ENCODE results near the gene HSD17B14. TPM values are rescaled to one million over a fixed set of nuclear protein-coding genes. Genes with fewer than 3 reads are reported as not detected.

HSD17B14 gene
- total RNA-seq, 4 donors from 2014 or later, result 0.83 to 9.0 (median 4.8) TPM; not detected in 1

- Histone ChIP-seq H3K27me3 (no peaks in the 10 kb centered on the region), H3K36me3 (no peaks in the 10 kb centered on the region), H3K27ac (peak overlapping the region in 2 of 4 donors; percentile 5 to 39), H3K4me1 (peaks cover 15 to 58% (median 33%) of the 10 kb centered on the region in 3 donors), H3K9me3 (no peaks in the 10 kb centered on the region), H3K4me3 (no peak overlapping the region)
- DNase-seq, result no peak
- intact Hi-C loops (cut with DNase I), result no loop called here
- 89% methylated on average over 3 to 5 of the region's 6 CpGs for WGBS, 2 donors
- TF ChIP-seq POLR2A (IDR thresholded peaks at IDR 0.05), result no peak
- no peak for TF ChIP-seq CTCF (IDR thresholded peaks at IDR 0.05)
Observed at GRCh38 chr19:48814895-48815294, 21.4 kb downstream of the HSD17B14 start.

GRCh38 chr19:48813123-48813913 lies 23.0 kb downstream of the HSD17B14 start:
- WGBS, 2 donors, result 88 to 89% methylated on average over 5 to 15 of the region's 21 CpGs
- peaks cover 15 to 54% (median 20%) of the 10 kb centered on the region in 3 donors for H3K4me1 ChIP-seq
- intact Hi-C loops (cut with DNase I), result no loop called here

GRCh38 chr19:48812094-48812929 lies 24.0 kb downstream of the HSD17B14 start:
- WGBS, 2 donors, result 11% methylated on average over 21 to 26 of the region's 39 CpGs
- peaks cover 0 to 5% (median 0%) of the 10 kb centered on the region in 3 donors for H3K36me3 ChIP-seq

More at GRCh38 chr19:48813123-48813913, 23.0 kb downstream of the HSD17B14 start:
- Histone ChIP-seq H3K27ac (peak overlapping the region; percentile 69 to 95 (median 87)), H3K4me3 (no peak overlapping the region), H3K9me3 (no peaks in the 10 kb centered on the region), H3K36me3 (no peaks in the 10 kb centered on the region), H3K27me3 (no peaks in the 10 kb centered on the region)
- TF ChIP-seq CTCF (IDR thresholded peaks at IDR 0.05) (no peak), POLR2A (IDR thresholded peaks at IDR 0.05) (no peak)
- DNase-seq, result no peak

GRCh38 chr19:48810151-48810550 lies 26.1 kb downstream of the HSD17B14 start:
- Histone ChIP-seq H3K4me1 (peaks cover 15 to 57% (median 20%) of the 10 kb centered on the region in 3 donors), H3K36me3 (peaks cover 0 to 10% (median 0%) of the 10 kb centered on the region in 3 donors), H3K27me3 (no peaks in the 10 kb centered on the region), H3K9me3 (no peaks in the 10 kb centered on the region), H3K4me3 (peak overlapping the region; percentile 40 to 89 (median 72)), H3K27ac (peak overlapping the region; percentile 69 to 95 (median 87))
- TF ChIP-seq POLR2A (IDR thresholded peaks at IDR 0.05), result no peak
- TF ChIP-seq CTCF (IDR thresholded peaks at IDR 0.05), result no peak
- no peak for DNase-seq
- intact Hi-C loops (cut with DNase I), result no loop called here
- WGBS, 2 donors, result 12 to 13% methylated on average over 7 of the region's 7 CpGs

More at GRCh38 chr19:48812094-48812929, 24.0 kb downstream of the HSD17B14 start:
- DNase-seq, result peak; percentile 28
- intact Hi-C loops (cut with DNase I), result no loop called here
- peak overlapping the region; percentile 69 to 95 (median 87) for H3K27ac ChIP-seq
- H3K4me3 ChIP-seq, result peak overlapping the region; percentile 40 to 89 (median 72)
- H3K4me1 ChIP-seq, result peaks cover 15 to 63% (median 20%) of the 10 kb centered on the region in 3 donors
- no peaks in the 10 kb centered on the region for H3K27me3 ChIP-seq
- TF ChIP-seq CTCF (IDR thresholded peaks at IDR 0.05), result no peak
- TF ChIP-seq POLR2A (IDR thresholded peaks at IDR 0.05), result peak in 2 of 4 donors; percentile 65 to 72
- H3K9me3 ChIP-seq, result no peaks in the 10 kb centered on the region
